Nephron (organoid): ENCODE data around the gene GNPTAB.

Source experiments
- H3K27ac Mint-ChIP-seq, 3 experiments: 2 replicates each; pipeline ENCODE4 v1.8.0; 2020; ENCODE audit warnings: mixed read lengths in 3 of 3, mild to moderate bottlenecking in 2 of 3, moderate library complexity in 1 of 3
- H3K27me3 Mint-ChIP-seq: 2 replicates; pipeline ENCODE4 v1.8.0; 2021; ENCODE audit warnings: low read depth, mild to moderate bottlenecking, moderate library complexity, mixed read lengths
- H3K36me3 Mint-ChIP-seq: 2 replicates; pipeline ENCODE4 v1.8.0; 2020; ENCODE audit warnings: low read depth, mixed read lengths
- H3K4me1 Mint-ChIP-seq: 2 replicates; pipeline ENCODE4 v1.8.0; 2020; ENCODE audit warnings: mixed read lengths
- H3K4me3 Mint-ChIP-seq, 3 experiments: 2 replicates each; pipeline ENCODE4 v1.8.0; 2020; ENCODE audit warnings: mild to moderate bottlenecking in 3 of 3, mixed read lengths in 3 of 3, moderate library complexity in 2 of 3
- H3K9me3 Mint-ChIP-seq: 2 replicates; pipeline ENCODE4 v1.8.0; 2020; ENCODE audit warnings: mixed read lengths
- CTCF ChIP-seq, 3 experiments: fragments of 200-600 bp; sonication (generic); IDR thresholded peaks; one replicate each; pipeline ENCODE4 v1.5.0; 2021; ENCODE audit warnings: antibody characterized with exemption in 3 of 3; ENCODE audit not compliant: unreplicated experiment in 3 of 3

GNPTAB gene

GRCh38 chr12:101727098-101727497 lies 103.7 kb downstream of the GNPTAB start:
- H3K27ac Mint-ChIP-seq = no peak overlapping the region
- H3K36me3 Mint-ChIP-seq = peaks cover 29% of the 10 kb centered on the region
- H3K9me3 Mint-ChIP-seq = no peaks in the 10 kb centered on the region
- H3K4me1 Mint-ChIP-seq = no peaks in the 10 kb centered on the region
- no peaks in the 10 kb centered on the region for H3K27me3 Mint-ChIP-seq
- TF ChIP-seq CTCF (IDR thresholded peaks at IDR 0.05; ENCODE audit: unreplicated experiment in 3 of 3) = no peak
- H3K4me3 Mint-ChIP-seq = no peak overlapping the region

GRCh38 chr12:101722392-101722791 lies 108.4 kb downstream of the GNPTAB start:
- no peak for TF ChIP-seq CTCF (IDR thresholded peaks at IDR 0.05; ENCODE audit: unreplicated experiment in 3 of 3)
- no peak overlapping the region for H3K4me3 Mint-ChIP-seq
- no peaks in the 10 kb centered on the region for H3K4me1 Mint-ChIP-seq
- no peak overlapping the region for H3K27ac Mint-ChIP-seq
- peaks cover 24% of the 10 kb centered on the region for H3K36me3 Mint-ChIP-seq
- no peaks in the 10 kb centered on the region for H3K9me3 Mint-ChIP-seq
- H3K27me3 Mint-ChIP-seq = no peaks in the 10 kb centered on the region

- Mint-ChIP-seq H3K4me3 (no peak overlapping the region), H3K27me3 (no peaks in the 10 kb centered on the region), H3K36me3 (peaks cover 17% of the 10 kb centered on the region), H3K9me3 (no peaks in the 10 kb centered on the region), H3K27ac (no peak overlapping the region), H3K4me1 (no peaks in the 10 kb centered on the region)
- no peak for TF ChIP-seq CTCF (IDR thresholded peaks at IDR 0.05; ENCODE audit: unreplicated experiment in 3 of 3)
Observed at GRCh38 chr12:101720118-101720517, 110.6 kb downstream of the GNPTAB start.

GRCh38 chr12:101719566-101719965 lies 111.2 kb downstream of the GNPTAB start:
- Mint-ChIP-seq H3K9me3 (no peaks in the 10 kb centered on the region), H3K36me3 (peaks cover 14% of the 10 kb centered on the region), H3K27ac (no peak overlapping the region), H3K27me3 (no peaks in the 10 kb centered on the region), H3K4me3 (no peak overlapping the region), H3K4me1 (no peaks in the 10 kb centered on the region)
- no peak for TF ChIP-seq CTCF (IDR thresholded peaks at IDR 0.05; ENCODE audit: unreplicated experiment in 3 of 3)

- H3K36me3 Mint-ChIP-seq = peaks cover 18% of the 10 kb centered on the region
- H3K9me3 Mint-ChIP-seq = no peaks in the 10 kb centered on the region
- TF ChIP-seq CTCF (IDR thresholded peaks at IDR 0.05; ENCODE audit: unreplicated experiment in 3 of 3) = no peak
Observed at GRCh38 chr12:101714877-101715444, 115.8 kb downstream of the GNPTAB start.

GRCh38 chr12:101713930-101714329 lies 116.8 kb downstream of the GNPTAB start:
- Mint-ChIP-seq H3K27me3 (no peaks in the 10 kb centered on the region), H3K4me1 (peaks cover 12% of the 10 kb centered on the region), H3K36me3 (peaks cover 23% of the 10 kb centered on the region), H3K9me3 (peaks cover 4% of the 10 kb centered on the region), H3K27ac (peak overlapping the region; percentile 71 to 93 (median 84)), H3K4me3 (no peak overlapping the region)
- no peak for TF ChIP-seq CTCF (IDR thresholded peaks at IDR 0.05; ENCODE audit: unreplicated experiment in 3 of 3)

More at GRCh38 chr12:101714877-101715444, 115.8 kb downstream of the GNPTAB start:
- peak overlapping the region in 1 of 3 experiments; percentile 30 for H3K27ac Mint-ChIP-seq
- H3K4me1 Mint-ChIP-seq = peaks cover 12% of the 10 kb centered on the region
- H3K27me3 Mint-ChIP-seq = no peaks in the 10 kb centered on the region
- H3K4me3 Mint-ChIP-seq = no peak overlapping the region
